Fibroblast of the aortic adventitia (primary cell): ENCODE data around the gene ZNF135. TPM values are rescaled to one million over a fixed set of nuclear protein-coding genes. Genes with fewer than 3 reads are reported as not detected.

Source experiments
- DNase-seq: peaks from one replicate; pipeline ENCODE4 v3.0.0-alpha.2; 2010; ENCODE audit warnings: low read depth
- H3K4me3 ChIP-seq: 2 replicates; pipeline ENCODE4 v1.5.1; 2011; ENCODE audit warnings: low read depth, mild to moderate bottlenecking, control low read depth, low read length, moderate library complexity
- total RNA-seq: library from RNA; depleted of rRNA; stranded (reverse); fragments of >200 nt; gene quantifications from 2 replicates; pipeline ENCODE4 v1.2.3, GENCODE V29; 2012; ENCODE audit warnings: low replicate concordance
- TF ChIP-seq, protein P1 (sequence below): IDR thresholded peaks from 2 replicates; pipeline ENCODE4 v1.5.1; 2011; ENCODE audit warnings: mild to moderate bottlenecking, low read length, control low read depth, inconsistent platforms; ENCODE audit not compliant: insufficient read depth

The ZNF135 gene
- total RNA-seq, 1 donor: 2.2 TPM

DNA sequence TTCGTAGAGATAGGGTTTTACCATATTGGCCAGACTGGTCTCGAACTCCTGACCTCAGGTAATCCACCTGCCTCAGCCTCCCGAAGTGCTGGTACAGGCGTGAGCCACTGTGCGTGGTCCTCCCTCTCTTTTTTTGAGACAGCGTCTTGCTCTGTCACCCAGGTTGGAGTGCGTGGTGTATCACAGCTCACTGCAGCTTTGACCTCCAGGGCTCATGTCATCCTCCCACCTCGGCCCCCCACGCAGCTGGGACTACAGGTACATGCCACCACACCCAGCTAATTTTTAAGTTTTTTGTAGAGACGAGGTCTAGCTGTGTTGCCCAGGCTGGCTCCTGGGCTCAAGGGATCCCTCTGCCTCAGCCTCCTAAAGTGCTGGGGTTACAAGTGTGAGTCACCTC lies 20.7 kb downstream of the ZNF135 start:
- no peak overlapping the region for H3K4me3 ChIP-seq
- no peak for DNase-seq
- TF ChIP-seq, protein P1, sequence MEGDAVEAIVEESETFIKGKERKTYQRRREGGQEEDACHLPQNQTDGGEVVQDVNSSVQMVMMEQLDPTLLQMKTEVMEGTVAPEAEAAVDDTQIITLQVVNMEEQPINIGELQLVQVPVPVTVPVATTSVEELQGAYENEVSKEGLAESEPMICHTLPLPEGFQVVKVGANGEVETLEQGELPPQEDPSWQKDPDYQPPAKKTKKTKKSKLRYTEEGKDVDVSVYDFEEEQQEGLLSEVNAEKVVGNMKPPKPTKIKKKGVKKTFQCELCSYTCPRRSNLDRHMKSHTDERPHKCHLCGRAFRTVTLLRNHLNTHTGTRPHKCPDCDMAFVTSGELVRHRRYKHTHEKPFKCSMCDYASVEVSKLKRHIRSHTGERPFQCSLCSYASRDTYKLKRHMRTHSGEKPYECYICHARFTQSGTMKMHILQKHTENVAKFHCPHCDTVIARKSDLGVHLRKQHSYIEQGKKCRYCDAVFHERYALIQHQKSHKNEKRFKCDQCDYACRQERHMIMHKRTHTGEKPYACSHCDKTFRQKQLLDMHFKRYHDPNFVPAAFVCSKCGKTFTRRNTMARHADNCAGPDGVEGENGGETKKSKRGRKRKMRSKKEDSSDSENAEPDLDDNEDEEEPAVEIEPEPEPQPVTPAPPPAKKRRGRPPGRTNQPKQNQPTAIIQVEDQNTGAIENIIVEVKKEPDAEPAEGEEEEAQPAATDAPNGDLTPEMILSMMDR: no peak

DNA sequence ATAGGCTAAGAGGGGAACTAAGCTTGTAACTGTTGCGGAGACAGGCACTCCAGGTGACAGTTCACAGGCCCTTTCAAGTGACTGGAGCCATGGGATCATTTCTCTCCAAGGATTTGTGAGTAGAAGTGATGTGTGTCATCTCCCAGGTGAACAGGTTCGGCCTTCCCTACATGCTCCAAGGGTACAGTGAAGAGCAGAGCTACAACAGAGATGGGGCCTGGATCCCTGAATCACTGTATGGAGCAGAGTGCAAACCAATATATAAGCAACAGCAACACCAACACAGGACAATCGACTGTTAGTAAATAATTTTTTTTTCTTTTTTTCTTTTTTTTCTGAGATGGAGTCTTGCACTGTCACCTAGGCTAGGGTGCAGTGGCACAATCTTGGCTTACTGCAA lies 23.9 kb downstream of the ZNF135 start:
- H3K4me3 ChIP-seq: no peak overlapping the region
- DNase-seq: no peak
- TF ChIP-seq, protein P1: no peak

DNA sequence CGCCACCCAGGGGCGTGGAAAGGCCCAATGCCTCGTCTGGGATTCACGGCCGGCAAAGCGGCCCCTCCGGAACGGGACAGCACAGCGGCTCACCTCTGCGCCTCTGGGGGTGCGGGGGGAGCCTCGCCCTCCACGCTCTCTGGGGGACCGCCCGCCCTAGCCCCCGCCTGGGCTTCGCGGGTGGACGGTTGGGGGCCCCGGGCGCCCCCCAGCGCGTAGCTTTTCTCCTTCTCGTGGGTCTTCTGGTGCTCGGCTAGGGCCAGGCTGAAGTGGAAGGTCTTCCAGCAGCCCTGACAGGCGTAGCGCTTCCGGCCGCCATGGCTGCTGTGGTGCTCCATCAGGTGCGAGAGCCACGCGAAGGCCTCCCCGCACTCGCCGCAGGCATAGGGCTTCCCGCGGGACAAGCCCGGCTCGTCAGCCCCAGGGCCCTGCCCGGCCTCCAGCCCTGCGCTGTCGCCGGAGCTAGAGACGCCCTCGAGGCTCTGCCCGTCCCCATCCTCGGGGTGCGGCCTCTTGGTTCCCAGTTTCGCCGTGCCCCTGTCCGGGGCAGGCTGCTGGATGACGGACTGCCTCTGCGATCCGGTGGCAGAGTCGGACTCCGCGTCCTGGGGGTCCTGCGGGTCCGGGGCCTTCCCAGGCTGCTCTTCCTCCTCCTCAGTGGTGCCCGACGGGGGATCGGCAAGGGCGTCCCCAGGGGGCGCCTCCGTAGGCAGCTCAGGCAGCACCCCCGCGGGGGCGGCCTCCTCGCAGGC lies 25.7 kb downstream of the ZNF135 start:
- TF ChIP-seq, protein P1: no peak
- no peak overlapping the region for H3K4me3 ChIP-seq
- no peak for DNase-seq

DNA sequence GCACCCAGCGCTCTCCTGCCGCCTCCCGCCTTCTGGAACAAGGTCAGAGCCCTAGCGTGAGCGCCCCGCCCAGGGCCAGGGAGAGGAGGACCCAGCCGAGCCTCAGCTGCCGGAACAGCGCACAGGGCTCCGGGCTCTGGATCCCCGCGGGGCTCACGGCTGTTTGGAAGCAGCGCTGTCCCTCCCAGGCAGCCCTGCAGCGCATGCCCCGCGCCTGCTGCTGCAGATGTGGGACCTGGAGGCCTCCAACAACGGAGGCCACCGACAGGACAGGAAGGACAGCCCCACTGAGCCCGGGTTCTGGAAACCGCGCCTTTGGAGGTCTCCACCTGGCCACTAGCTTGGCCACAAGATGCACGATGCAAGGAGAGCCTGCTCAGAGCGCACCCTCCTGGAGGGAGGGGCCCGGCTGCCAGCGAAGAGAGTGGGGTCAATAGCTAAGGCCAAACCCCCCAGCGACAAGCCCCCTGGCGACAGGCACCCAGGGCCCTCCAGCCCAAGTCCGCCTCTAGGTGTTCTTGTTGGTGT lies 26.3 kb downstream of the ZNF135 start:
- TF ChIP-seq, protein P1: no peak
- DNase-seq: no peak
- H3K4me3 ChIP-seq: no peak overlapping the region

DNA sequence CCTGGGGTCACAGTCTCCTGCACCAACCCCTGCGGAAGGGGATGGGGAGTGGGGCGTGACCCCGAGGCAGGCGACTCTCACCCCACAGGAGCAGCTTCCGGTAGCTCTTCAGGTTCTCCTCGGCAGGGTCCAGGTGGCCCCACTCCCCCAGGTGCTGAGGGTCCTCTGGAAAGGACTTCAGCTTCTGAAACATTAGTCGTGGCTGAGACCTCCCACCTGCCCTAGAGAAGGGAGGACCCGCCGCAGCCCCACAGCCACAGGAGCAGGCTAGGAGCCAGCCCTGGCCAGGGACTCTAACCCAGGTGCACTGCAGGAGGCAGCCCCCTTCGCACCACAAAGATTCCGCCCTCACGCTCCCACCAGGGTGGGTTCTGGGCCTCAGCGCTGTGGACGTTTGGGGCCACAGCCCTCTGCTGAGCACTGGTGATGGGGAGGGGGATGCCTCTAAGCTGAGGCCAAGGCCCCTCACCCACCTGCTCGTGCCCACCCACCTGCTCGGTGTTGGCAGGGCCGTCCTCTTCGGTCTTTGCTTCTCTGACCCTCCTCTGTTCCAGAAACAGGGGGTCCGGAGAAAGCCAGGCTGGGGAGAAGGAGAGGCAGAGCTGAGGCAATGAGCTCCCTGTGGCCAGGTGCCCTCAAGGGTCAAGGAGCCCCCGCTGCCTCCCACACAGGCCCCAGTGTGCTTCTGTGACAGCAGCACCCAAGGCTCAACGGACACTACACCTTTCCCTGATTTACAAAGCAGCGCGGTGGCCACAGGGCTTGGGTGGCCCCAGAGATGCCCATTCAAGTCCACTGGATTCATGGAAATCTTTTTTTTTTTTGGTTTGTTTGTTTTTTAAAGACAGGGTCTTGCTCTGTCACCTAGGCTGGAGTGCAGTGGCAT lies 28.0 kb downstream of the ZNF135 start:
- no peak for DNase-seq
- TF ChIP-seq, protein P1: no peak
- no peak overlapping the region for H3K4me3 ChIP-seq

DNA sequence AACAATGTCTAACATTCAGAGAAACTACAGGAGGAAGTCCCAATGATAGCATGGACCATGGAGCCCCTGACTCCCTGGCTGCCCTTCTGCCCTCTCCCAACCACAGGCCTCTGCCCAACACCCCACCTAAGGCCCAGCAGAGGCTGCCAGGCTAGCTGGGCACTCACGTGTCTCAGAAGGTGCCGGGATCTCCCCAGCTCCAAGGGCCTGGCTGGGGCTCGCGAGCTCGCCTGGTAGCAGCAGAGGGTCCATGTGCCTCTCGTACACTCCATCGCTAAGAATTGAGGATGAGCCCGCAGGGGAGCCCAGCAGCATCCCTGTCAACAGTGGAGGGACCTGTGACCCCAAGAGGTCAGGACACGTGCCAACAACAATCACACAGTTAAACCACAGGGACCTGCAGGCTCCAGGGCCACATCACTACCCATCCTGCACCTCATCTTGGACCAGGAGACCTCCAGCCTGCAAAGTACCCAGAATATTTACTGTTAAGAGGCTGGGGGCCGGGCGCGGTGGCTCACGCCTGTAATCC lies 29.5 kb downstream of the ZNF135 start:
- H3K4me3 ChIP-seq: no peak overlapping the region
- no peak for DNase-seq
- TF ChIP-seq, protein P1: no peak
